Astrocyte (in vitro differentiated cells and primary cell): Measurements from ENCODE around the gene TCEA2. TPM values are rescaled to one million over a fixed set of nuclear protein-coding genes. Genes with fewer than 3 reads are reported as not detected.

Source experiments
- DNase-seq: peaks from one replicate; pipeline ENCODE4 v3.0.0-alpha.2; 2010; ENCODE audit warnings: low read depth
- FAIRE-seq: peaks from 2 replicates; lab custom pipeline; 2011; peaks lifted over from hg19 to GRCh38; lab: Jason Lieb, UNC
- H2AFZ ChIP-seq: 2 replicates; pipeline ENCODE4 v1.6.0; 2012; ENCODE audit warnings: low read depth, low read length, inconsistent platforms
- H3K27ac ChIP-seq: 2 replicates; pipeline ENCODE4 v1.5.1; 2011; ENCODE audit warnings: low read depth, low read length, inconsistent platforms
- H3K27me3 ChIP-seq: 2 replicates; pipeline ENCODE4 v1.6.0; 2011; ENCODE audit warnings: low read length, inconsistent platforms; ENCODE audit not compliant: insufficient read depth
- H3K36me3 ChIP-seq: 2 replicates; pipeline ENCODE4 v1.5.1; 2011; ENCODE audit warnings: low read length, inconsistent platforms; ENCODE audit not compliant: insufficient read depth
- H3K4me1 ChIP-seq: 2 replicates; pipeline ENCODE4 v1.5.1; 2011; ENCODE audit warnings: low read length, inconsistent platforms; ENCODE audit not compliant: insufficient read depth
- H3K4me2 ChIP-seq: 2 replicates; pipeline ENCODE4 v1.6.0; 2012; ENCODE audit warnings: low read length, inconsistent platforms
- H3K4me3 ChIP-seq: 2 replicates; pipeline ENCODE4 v1.5.1; 2011; ENCODE audit warnings: low read depth, mild to moderate bottlenecking, low read length, inconsistent platforms; ENCODE audit not compliant: insufficient read depth
- H3K79me2 ChIP-seq: 2 replicates; pipeline ENCODE4 v1.6.0; 2012; ENCODE audit warnings: mild to moderate bottlenecking, low read length, inconsistent platforms; ENCODE audit not compliant: insufficient read depth
- H3K9ac ChIP-seq: 2 replicates; pipeline ENCODE4 v1.6.0; 2012; ENCODE audit warnings: mild to moderate bottlenecking, low read length, inconsistent platforms
- H3K9me3 ChIP-seq: 2 replicates; pipeline ENCODE4 v1.5.1; 2012; ENCODE audit warnings: low read depth, mild to moderate bottlenecking, low read length, inconsistent platforms; ENCODE audit not compliant: insufficient read depth
- H4K20me1 ChIP-seq: 2 replicates; pipeline ENCODE4 v1.6.0; 2012; ENCODE audit warnings: low read length, inconsistent platforms; ENCODE audit not compliant: insufficient read depth
- H3K27ac Mint-ChIP-seq: one replicate; pipeline ENCODE4 v1.8.0; 2021; ENCODE audit warnings: mild to moderate bottlenecking, mixed read lengths; ENCODE audit not compliant: unreplicated experiment
- H3K27me3 Mint-ChIP-seq: one replicate; pipeline ENCODE4 v1.8.0; 2021; ENCODE audit warnings: low read depth, mixed read lengths; ENCODE audit not compliant: unreplicated experiment
- H3K36me3 Mint-ChIP-seq: one replicate; pipeline ENCODE4 v1.8.0; 2021; ENCODE audit warnings: low read depth, mixed read lengths; ENCODE audit not compliant: unreplicated experiment
- H3K4me1 Mint-ChIP-seq: one replicate; pipeline ENCODE4 v1.8.0; 2021; ENCODE audit warnings: low read depth, mixed read lengths; ENCODE audit not compliant: unreplicated experiment
- H3K4me3 Mint-ChIP-seq: one replicate; pipeline ENCODE4 v1.8.0; 2021; ENCODE audit warnings: mild to moderate bottlenecking, moderate library complexity, mixed read lengths; ENCODE audit not compliant: unreplicated experiment
- H3K9me3 Mint-ChIP-seq: one replicate; pipeline ENCODE4 v1.8.0; 2021; ENCODE audit warnings: mild to moderate bottlenecking, mixed read lengths; ENCODE audit not compliant: unreplicated experiment
- EZH2 ChIP-seq: IDR thresholded peaks from 2 replicates; pipeline ENCODE4 v1.6.1; 2012; ENCODE audit warnings: mild to moderate bottlenecking, low read length, inconsistent platforms; ENCODE audit not compliant: insufficient read depth
- total RNA-seq: library from RNA; stranded (reverse); gene quantifications from 2 replicates; pipeline ENCODE4 v1.2.1, GENCODE V29; 2021
- TF ChIP-seq, protein P1 (sequence below): IDR thresholded peaks from 2 replicates; pipeline ENCODE4 v1.5.1; 2011; ENCODE audit warnings: low read depth, mild to moderate bottlenecking, inconsistent platforms, low read length, moderate library complexity; ENCODE audit not compliant: insufficient read depth

The TCEA2 gene
- total RNA-seq, 1 donor from 2014 or later = 53.1 TPM

DNA sequence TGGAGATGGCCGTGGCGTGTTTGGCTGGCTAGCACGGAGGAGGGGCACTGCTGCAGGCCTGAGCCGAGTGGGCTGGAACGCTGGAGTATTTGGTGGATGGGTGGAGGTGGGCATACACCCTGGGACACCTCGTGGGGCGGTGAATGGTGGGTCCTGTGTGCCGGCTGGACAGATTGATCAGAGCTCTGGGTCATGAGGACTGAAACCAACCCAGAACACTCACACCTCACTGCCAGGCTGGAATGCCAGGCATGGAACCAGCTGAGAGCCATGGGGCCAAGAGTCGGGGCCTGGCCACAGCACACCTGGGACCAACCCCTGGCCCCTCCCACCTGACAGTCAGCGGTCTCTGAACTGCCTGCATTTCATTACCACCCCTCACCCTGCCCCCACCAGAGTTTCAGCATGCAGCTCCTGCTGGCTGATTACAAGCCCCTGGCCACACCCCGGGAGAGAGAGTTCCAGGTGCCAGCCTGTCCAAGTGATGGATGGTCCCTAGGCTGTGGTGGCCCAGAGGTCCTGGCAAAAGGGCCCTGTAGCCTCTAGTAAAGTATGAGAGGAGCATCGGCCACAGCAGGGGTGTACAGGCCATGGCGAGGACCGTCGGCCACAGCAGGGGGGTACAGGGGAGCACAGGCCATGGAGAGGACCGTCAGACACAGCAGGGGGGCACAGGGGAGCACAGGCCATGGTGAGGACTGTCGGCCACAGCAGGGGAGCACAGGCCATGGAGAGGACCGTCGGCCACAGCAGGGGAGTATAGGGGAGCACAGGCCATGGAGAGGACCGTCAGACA lies 41.1 kb downstream of the TCEA2 start:
- H3K36me3 Mint-ChIP-seq = no peaks in the 10 kb centered on the region
- H3K27me3 Mint-ChIP-seq = peaks cover 61% of the 10 kb centered on the region
- H3K27ac Mint-ChIP-seq = no peak overlapping the region
- no peaks in the 10 kb centered on the region for H3K79me2 ChIP-seq
- no peaks in the 10 kb centered on the region for H3K9me3 Mint-ChIP-seq
- no peak overlapping the region for H2AFZ ChIP-seq
- H3K9ac ChIP-seq = no peak overlapping the region
- H3K4me1 Mint-ChIP-seq = no peaks in the 10 kb centered on the region
- H3K36me3 ChIP-seq = no peaks in the 10 kb centered on the region
- H3K4me2 ChIP-seq = no peak overlapping the region
- no peaks in the 10 kb centered on the region for H4K20me1 ChIP-seq
- H3K9me3 ChIP-seq = no peaks in the 10 kb centered on the region
- H3K27ac ChIP-seq = no peak overlapping the region
- H3K4me3 Mint-ChIP-seq = peak overlapping the region; percentile 70
- no peak for TF ChIP-seq EZH2
- TF ChIP-seq, protein P1, sequence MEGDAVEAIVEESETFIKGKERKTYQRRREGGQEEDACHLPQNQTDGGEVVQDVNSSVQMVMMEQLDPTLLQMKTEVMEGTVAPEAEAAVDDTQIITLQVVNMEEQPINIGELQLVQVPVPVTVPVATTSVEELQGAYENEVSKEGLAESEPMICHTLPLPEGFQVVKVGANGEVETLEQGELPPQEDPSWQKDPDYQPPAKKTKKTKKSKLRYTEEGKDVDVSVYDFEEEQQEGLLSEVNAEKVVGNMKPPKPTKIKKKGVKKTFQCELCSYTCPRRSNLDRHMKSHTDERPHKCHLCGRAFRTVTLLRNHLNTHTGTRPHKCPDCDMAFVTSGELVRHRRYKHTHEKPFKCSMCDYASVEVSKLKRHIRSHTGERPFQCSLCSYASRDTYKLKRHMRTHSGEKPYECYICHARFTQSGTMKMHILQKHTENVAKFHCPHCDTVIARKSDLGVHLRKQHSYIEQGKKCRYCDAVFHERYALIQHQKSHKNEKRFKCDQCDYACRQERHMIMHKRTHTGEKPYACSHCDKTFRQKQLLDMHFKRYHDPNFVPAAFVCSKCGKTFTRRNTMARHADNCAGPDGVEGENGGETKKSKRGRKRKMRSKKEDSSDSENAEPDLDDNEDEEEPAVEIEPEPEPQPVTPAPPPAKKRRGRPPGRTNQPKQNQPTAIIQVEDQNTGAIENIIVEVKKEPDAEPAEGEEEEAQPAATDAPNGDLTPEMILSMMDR = no peak
- H3K27me3 ChIP-seq = peaks cover 30% of the 10 kb centered on the region
- DNase-seq (no peak), FAIRE-seq (no peak)
- no peak overlapping the region for H3K4me3 ChIP-seq
- H3K4me1 ChIP-seq = no peaks in the 10 kb centered on the region

DNA sequence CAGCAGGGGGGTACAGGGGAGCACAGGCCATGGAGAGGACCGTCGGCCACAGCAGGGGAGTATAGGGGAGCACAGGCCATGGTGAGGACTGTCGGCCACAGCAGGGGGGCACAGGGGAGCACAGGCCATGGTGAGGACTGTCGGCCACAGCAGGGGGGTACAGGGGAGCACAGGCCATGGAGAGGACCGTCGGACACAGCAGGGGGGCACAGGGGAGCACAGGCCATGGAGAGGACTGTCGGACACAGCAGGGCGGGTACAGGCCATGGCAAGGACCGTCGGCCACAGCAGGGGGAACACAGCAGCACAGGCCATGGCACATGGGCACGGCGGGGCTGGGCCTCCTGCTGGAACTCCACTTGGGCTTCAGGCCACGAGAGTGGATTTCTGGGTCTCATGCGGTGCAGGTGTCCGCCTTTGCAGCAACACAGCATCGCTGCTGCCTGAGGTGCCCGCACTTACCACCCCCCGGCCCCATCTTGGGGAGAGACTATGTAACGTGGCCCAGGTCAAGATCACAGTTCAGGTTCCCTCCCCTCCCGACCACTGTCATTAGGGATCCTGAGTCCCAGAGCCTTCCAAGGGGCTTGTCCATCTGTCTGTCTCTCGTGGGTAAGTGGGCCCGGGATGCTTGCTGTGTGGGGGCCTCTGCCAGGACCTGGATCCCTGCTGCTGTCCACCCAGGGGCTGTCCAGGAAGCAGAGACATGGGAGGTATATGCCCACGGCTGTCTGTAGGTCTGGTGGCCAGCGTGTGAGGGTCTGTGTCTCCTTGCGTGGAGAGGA lies 41.9 kb downstream of the TCEA2 start:
- no peaks in the 10 kb centered on the region for H3K4me1 Mint-ChIP-seq
- Histone ChIP-seq H3K27me3 (peaks cover 30% of the 10 kb centered on the region), H4K20me1 (no peaks in the 10 kb centered on the region), H3K4me3 (no peak overlapping the region), H3K4me2 (no peak overlapping the region), H3K79me2 (no peaks in the 10 kb centered on the region), H3K36me3 (no peaks in the 10 kb centered on the region), H3K9ac (no peak overlapping the region), H3K4me1 (no peaks in the 10 kb centered on the region), H3K9me3 (no peaks in the 10 kb centered on the region), H2AFZ (no peak overlapping the region), H3K27ac (no peak overlapping the region)
- H3K36me3 Mint-ChIP-seq = no peaks in the 10 kb centered on the region
- H3K9me3 Mint-ChIP-seq = no peaks in the 10 kb centered on the region
- FAIRE-seq (no peak), DNase-seq (no peak)
- peaks cover 58% of the 10 kb centered on the region for H3K27me3 Mint-ChIP-seq
- TF ChIP-seq, protein P1 = no peak
- no peak for TF ChIP-seq EZH2
- H3K4me3 Mint-ChIP-seq = no peak overlapping the region
- no peak overlapping the region for H3K27ac Mint-ChIP-seq
